Tibial nerve (tissue), 4 donors: ENCODE measurements around the gene ZNF154. TPM values are rescaled to one million over a fixed set of nuclear protein-coding genes. Genes with fewer than 3 reads are reported as not detected.
"Not testable (repeated sequence)": the region's sequence is repeated elsewhere in the genome, so short reads cannot be mapped to it uniquely, and the experiment has no call there.

ENCODE experiments used
- DNase-seq, 2 donors: peaks; one replicate each; pipeline ENCODE4 v3.0.0-alpha.2; 2019; ENCODE audit warnings: low spot score in 2 of 2
- H3K27ac ChIP-seq, 4 donors: fragments of 200-600 bp; sonication (generic) in 3 of 4; one replicate each; pipeline ENCODE4 v1.5.1; 2017 to 2019; ENCODE audit warnings: mild to moderate bottlenecking in 1 of 4
- H3K27me3 ChIP-seq, 2 donors: fragments of 200-600 bp; sonication (generic) in 1 of 2; one replicate each; pipeline versions ENCODE4 v1.5.1 to v1.6.0; 2017 to 2019
- H3K36me3 ChIP-seq, 3 donors: fragments of 200-600 bp; sonication (generic); one replicate each; pipeline ENCODE4 v1.5.1; 2018 to 2019
- H3K4me1 ChIP-seq, 4 donors: fragments of 200-600 bp; sonication (generic) in 3 of 4; one replicate each; pipeline ENCODE4 v1.5.1; 2017 to 2019
- H3K4me3 ChIP-seq, 4 donors: fragments of 200-600 bp; sonication (generic) in 3 of 4; one replicate each; pipeline ENCODE4 v1.5.1; 2017 to 2019; ENCODE audit warnings: mild to moderate bottlenecking in 1 of 4, moderate library complexity in 1 of 4
- H3K9me3 ChIP-seq, 4 donors: fragments of 200-600 bp; sonication (generic) in 3 of 4; one replicate each; pipeline ENCODE4 v1.5.1; 2017 to 2019
- EP300 ChIP-seq, 2 donors: sonication (generic); formaldehyde crosslinking; IDR thresholded peaks; one replicate each; pipeline ENCODE4 v1.6.1; 2017; ENCODE audit warnings: antibody characterized with exemption in 2 of 2, mild to moderate bottlenecking in 1 of 2
- POLR2A ChIP-seq, 2 donors: fragments of 450-650 bp; IDR thresholded peaks; one replicate each; pipeline ENCODE4 v1.6.1; 2017; ENCODE audit warnings: antibody characterized with exemption in 2 of 2, mild to moderate bottlenecking in 2 of 2, moderate library complexity in 2 of 2
- WGBS, 2 donors: methylation state at CpG; one replicate each; pipeline ENCODE4 v1.1.5; 2018; 5-methylcytosine and 5-hydroxymethylcytosine counted together
- total RNA-seq, 4 donors: library from RNA; depleted of rRNA; stranded (reverse); fragments of >200 nt; gene quantifications; one replicate each; pipeline ENCODE4 v1.1.0, GENCODE V29; 2016
- TF ChIP-seq, protein P1 (sequence below), 5 experiments: fragments of 200-600 bp in 3 of 5; fragments of 450-650 bp in 2 of 5; sonication (generic) in 3 of 5; IDR thresholded peaks; one replicate each; pipeline ENCODE4 v1.5.1; 2016 to 2019; ENCODE audit warnings: antibody characterized with exemption in 5 of 5, mild to moderate bottlenecking in 3 of 5, moderate library complexity in 2 of 5

ZNF154 gene
- total RNA-seq, 4 donors from 2014 or later: 0.21 to 2.0 (median 0.71) TPM

DNA sequence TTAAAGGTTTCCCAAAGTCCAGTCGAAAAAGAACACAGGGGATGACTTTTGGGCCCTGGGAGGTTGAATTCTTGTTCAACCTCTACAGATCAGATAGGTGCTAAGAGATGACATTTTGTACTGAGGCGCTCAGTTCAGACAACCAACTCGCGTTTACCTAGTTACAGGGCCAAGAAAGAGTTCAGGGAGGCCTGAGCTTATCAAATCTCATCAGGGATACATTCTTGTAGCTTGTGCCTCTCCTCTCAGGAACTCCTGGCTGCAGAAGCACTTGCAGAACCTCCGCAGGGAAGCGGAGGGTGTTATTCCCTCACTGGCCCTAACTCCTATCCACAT is 38.4 kb upstream of the ZNF154 start:
- WGBS, 2 donors: 36 to 45% methylated on average over 6 of the region's 6 CpGs
- H3K36me3 ChIP-seq: peaks cover 14 to 50% (median 43%) of the 10 kb centered on the region in 3 donors
- peaks cover 9 to 88% (median 29%) of the 10 kb centered on the region in 4 donors for H3K9me3 ChIP-seq
- H3K4me3 ChIP-seq: peak overlapping the region; percentile 48 to 96 (median 78)
- no peaks in the 10 kb centered on the region for H3K27me3 ChIP-seq
- DNase-seq: no peak
- H3K27ac ChIP-seq: peak overlapping the region in 1 of 4 donors; percentile 89
- peaks cover 0 to 14% (median 5%) of the 10 kb centered on the region in 4 donors for H3K4me1 ChIP-seq
- TF ChIP-seq POLR2A (IDR thresholded peaks at IDR 0.05) (no peak), EP300 (IDR thresholded peaks at IDR 0.05) (no peak)
- TF ChIP-seq, protein P1, sequence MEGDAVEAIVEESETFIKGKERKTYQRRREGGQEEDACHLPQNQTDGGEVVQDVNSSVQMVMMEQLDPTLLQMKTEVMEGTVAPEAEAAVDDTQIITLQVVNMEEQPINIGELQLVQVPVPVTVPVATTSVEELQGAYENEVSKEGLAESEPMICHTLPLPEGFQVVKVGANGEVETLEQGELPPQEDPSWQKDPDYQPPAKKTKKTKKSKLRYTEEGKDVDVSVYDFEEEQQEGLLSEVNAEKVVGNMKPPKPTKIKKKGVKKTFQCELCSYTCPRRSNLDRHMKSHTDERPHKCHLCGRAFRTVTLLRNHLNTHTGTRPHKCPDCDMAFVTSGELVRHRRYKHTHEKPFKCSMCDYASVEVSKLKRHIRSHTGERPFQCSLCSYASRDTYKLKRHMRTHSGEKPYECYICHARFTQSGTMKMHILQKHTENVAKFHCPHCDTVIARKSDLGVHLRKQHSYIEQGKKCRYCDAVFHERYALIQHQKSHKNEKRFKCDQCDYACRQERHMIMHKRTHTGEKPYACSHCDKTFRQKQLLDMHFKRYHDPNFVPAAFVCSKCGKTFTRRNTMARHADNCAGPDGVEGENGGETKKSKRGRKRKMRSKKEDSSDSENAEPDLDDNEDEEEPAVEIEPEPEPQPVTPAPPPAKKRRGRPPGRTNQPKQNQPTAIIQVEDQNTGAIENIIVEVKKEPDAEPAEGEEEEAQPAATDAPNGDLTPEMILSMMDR (IDR thresholded peaks at IDR 0.05): no peak

DNA sequence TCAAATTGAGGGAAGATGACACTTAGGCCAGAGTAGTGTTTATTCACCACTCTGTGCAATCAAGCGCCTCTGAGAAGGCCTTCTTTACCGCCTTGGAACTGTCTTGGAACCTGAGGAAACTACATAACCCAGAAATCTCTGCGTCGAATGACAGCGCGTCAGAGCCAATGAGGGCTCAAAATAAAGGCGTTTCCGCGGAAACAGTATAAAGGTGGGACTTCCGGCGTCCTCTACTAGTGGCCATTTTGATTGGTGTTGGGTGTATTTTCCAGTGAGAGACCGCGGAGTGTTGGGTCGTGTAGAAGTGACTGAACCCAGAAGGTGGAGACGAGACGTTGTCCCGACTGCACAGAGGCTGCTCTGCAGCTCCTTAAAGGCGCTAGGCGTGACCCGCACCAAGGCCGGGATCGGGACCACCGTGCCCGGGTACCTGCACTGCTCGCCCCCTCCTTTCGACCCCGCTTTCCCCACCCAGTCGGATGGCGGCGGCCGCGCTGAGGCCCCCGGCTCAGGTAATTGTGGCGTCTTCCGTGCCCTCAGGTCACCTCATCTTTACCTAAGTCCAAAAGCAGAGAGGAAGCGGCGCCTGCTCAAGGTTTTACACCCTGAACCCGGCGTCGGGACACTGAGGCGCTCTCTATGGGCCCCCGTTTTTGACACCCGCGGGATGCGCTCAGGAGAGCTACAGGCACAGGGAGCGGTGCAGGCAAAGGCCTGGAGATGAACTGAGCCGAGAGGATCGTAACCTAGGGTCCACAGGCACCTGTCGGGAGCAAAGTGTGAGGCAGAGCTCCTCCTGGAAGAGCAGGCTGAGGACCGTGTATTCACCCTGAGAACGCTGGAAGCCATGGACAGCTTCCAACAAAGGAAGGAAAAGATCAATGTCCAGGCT is 37.8 kb upstream of the ZNF154 start, which contains the start of gene ZNF776:
ZNF776 (plus strand) TSS at position 236 of the 892 bp plus-strand sequence; CDS start at position 480, 244 bp downstream.
- H3K9me3 ChIP-seq: peaks cover 9 to 88% (median 25%) of the 10 kb centered on the region in 4 donors
- WGBS, 2 donors: 2% methylated on average over 44 of the region's 51 CpGs

GRCh38 chr19:57738770-57739169 is 29.8 kb upstream of the ZNF154 start:
- H3K4me3 ChIP-seq, H3K27me3 ChIP-seq, H3K27ac ChIP-seq, DNase-seq, H3K36me3 ChIP-seq, H3K4me1 ChIP-seq: not testable (repeated sequence)
- peaks cover 0 to 94% (median 19%) of the 10 kb centered on the region in 4 donors for H3K9me3 ChIP-seq
- 88% methylated on average over 7 of the region's 7 CpGs for WGBS, 2 donors

More for the DNA sequence above, 37.8 kb upstream of the ZNF154 start, which contains the start of gene ZNF776:
- Histone ChIP-seq H3K4me3 (peak within 1 kb of the TSS; percentile 48 to 96 (median 78)), H3K36me3 (peaks cover 12 to 44% (median 36%) of the 10 kb centered on the region in 3 donors), H3K27me3 (no peaks in the 10 kb centered on the region), H3K4me1 (peaks cover 0 to 14% (median 5%) of the 10 kb centered on the region in 4 donors), H3K27ac (peak within 1 kb of the TSS; percentile 5 to 89 (median 84))
- TF ChIP-seq, protein P1 (IDR thresholded peaks at IDR 0.05): peak in 1 of 5 experiments; percentile 20
- TF ChIP-seq POLR2A (IDR thresholded peaks at IDR 0.05): no peak
- peak in 1 of 2 donors; percentile 69 for TF ChIP-seq EP300 (IDR thresholded peaks at IDR 0.05)
- DNase-seq: peak; percentile 55 to 88

DNA sequence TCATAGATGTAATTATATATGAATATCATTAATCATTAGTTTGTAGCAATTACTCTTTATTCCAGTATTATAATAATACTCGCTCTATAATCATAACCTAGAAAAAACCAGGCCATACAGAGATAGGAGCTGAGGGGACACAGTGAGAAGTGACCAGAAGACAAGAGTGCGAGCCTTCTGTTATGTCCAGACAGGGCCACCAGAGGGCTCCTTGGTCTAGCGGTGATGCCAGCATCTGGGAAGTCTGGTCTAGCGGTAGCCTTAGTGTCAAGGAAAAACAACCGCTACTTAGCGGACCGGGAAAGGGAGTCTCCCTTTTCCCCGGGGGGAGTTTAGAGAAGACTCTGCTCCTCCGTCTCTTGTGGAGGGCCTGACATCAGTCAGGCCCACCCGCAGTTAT is 29.3 kb upstream of the ZNF154 start:
- WGBS, 2 donors: 3 to 10% methylated on average over 10 of the region's 10 CpGs
- peak in 1 of 2 donors; percentile 17 for DNase-seq

DNA sequence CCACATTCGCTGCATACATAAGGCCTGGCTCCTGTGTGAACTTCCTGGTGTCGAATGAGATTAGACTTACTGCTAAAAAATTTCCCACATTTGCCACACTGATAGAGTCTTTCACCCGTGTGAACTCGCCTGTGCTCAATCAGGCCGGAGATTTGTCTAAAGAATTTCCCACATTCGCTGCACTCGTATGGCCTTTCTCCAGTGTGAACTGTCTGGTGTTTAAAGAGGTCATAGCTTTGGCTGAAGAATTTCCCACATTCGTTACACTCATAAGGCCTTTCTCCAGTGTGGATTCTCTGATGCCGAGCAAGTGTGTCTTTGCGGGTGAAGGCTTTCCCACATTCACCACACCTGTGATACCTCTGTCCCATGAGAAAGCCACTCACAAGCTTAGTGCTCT is 11.9 kb upstream of the ZNF154 start:
- H3K4me3 ChIP-seq: no peak overlapping the region
- H3K4me1 ChIP-seq: no peaks in the 10 kb centered on the region
- TF ChIP-seq POLR2A (IDR thresholded peaks at IDR 0.05): no peak
- H3K36me3 ChIP-seq: peaks cover 2 to 78% (median 28%) of the 10 kb centered on the region in 3 donors
- WGBS, 2 donors: 90 to 96% methylated on average over 10 of the region's 10 CpGs
- no peaks in the 10 kb centered on the region for H3K27me3 ChIP-seq
- H3K27ac ChIP-seq: no peak overlapping the region
- H3K9me3 ChIP-seq: peaks cover 0 to 100% (median 47%) of the 10 kb centered on the region in 4 donors
- no peak for DNase-seq

More for the DNA sequence above, 29.3 kb upstream of the ZNF154 start:
- not testable (repeated sequence) for H3K4me3 ChIP-seq, H3K36me3 ChIP-seq, H3K27ac ChIP-seq, H3K4me1 ChIP-seq, H3K27me3 ChIP-seq
- H3K9me3 ChIP-seq: peaks cover 0 to 94% (median 20%) of the 10 kb centered on the region in 4 donors
- TF ChIP-seq, protein P1 (IDR thresholded peaks at IDR 0.05): peak in 4 of 5 experiments; percentile 6 to 47 (median 21)
